GM18909 (cell line): ENCODE measurements around the gene MTHFD1.

Experiments used
- ATAC-seq: cut with Tn5 transposase; IDR thresholded peaks from one replicate; pipeline ENCODE4 v1.9.1; 2021; ENCODE audit warnings: mild to moderate bottlenecking; ENCODE audit not compliant: unreplicated experiment, poor library complexity

Gene MTHFD1

GRCh38 chr14:64478634-64479250, 90.6 kb downstream of the MTHFD1 start:
- ATAC-seq: no peak

GRCh38 chr14:64488590-64489099, 100.5 kb downstream of the MTHFD1 start:
- ATAC-seq: no peak

DNA sequence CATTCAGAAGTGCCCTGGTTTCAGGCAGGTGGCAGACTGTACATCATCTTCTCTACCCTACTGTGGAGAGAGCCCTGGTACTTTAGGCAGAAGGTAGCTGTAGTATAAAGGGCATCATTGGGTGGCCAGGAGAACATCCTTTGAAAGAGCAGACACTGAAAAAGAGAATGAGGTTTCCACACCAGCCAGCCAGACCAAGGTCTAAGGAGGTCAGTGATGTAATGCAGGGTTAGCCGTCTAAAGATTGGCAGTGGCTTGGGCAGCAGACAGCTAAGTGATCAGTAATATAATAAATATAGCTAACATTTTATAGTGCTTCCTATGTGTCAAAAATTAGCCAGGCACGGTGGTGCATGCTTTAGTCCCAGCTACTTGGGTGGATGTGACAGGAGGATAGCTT, 103.5 kb downstream of the MTHFD1 start:
- ATAC-seq: no peak

- ATAC-seq: no peak
Observed at GRCh38 chr14:64493455-64493854, 105.3 kb downstream of the MTHFD1 start.

DNA sequence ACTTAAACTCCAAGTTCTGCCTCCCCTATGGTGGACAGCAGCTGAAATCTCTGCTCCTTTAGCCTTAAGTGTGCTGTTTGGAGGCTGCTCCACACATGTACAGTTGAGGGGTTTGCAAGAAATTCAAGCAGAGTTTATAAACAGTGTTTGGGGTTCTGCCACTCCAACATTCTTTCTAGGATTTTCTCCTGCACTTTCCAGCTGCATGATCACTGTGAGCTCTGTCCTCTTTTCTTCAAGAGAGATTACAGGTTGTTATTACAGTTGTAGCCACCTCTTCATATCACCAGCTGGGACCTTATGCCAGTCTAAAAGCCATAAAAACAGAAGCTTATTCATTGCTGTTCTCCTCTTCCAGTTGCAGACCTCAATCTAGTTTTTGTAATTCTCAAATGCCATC, 107.1 kb downstream of the MTHFD1 start:
- no peak for ATAC-seq

DNA sequence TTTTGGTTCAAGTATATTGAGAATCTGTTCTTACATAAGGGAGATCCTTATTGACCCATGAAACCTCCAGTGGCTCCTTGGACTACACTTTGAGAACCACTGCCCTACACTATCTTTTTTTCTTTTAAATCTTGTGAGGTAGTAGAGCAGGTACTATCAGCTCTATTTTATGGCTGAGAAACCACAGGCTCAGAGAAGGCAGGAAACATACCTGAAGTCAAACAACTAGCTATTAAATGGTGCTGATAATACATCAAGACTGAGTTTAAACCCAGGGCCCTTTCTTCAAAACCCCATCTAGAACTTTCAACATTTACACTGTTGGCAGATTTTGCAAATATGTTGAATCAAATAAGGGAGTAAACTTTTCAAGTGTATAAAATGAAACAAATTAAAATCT, 108.6 kb downstream of the MTHFD1 start:
- no peak for ATAC-seq

DNA sequence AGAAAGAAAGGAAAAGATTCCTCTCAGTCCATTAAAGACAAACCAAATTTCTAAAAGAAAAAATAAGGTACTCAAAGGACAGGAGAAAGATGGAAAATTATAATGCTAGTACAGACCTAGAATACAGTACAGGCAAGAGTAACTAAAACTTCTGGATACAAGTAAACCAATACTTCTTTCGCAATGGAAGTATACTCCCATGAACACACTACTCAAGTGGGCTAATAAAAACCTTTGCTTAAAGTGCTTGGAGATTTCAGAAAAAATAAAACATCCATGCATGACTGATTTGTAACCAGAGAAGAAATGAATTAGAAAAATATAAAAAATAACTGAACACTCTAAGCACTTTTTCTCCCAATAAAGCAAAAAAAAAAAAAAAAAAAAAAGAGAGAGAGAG, 111.9 kb downstream of the MTHFD1 start:
- ATAC-seq: no peak

DNA sequence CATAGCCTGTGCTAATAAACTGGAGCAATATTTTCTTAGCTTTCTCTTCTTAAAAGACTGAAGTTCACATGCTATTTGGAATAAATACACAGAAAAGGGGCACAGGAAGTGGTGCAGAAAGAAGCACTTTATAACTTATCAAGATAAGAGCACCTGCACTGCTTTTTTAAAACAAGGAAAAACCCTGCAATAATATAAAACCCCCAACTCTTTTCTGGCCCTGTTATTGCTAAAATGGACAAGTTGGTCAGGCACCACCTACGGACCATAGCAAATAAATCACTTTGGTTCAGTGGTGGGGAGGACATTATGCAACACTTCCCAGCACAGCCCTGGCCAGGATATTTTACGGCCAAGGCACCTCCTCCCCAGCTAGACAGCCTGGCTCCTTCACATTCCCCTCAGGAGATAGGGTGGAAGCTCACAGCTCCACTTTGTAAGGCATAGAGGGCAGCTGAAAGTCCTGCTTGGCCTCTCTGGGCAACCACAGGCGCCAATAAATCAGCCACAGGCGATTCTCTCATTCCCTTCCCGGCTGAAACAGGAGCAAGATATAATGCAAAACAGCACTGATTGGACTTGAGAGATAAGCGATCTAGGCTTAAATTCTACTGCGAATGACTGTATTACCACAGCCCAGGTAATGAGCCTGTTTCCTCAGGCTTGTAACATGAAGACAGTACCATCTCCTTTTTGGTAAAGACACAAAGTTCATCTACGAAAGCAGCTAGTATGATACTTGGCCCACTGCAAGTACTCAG, 113.4 kb downstream of the MTHFD1 start:
- no peak for ATAC-seq

GRCh38 chr14:64502456-64502855, 114.3 kb downstream of the MTHFD1 start:
- ATAC-seq: no peak

DNA sequence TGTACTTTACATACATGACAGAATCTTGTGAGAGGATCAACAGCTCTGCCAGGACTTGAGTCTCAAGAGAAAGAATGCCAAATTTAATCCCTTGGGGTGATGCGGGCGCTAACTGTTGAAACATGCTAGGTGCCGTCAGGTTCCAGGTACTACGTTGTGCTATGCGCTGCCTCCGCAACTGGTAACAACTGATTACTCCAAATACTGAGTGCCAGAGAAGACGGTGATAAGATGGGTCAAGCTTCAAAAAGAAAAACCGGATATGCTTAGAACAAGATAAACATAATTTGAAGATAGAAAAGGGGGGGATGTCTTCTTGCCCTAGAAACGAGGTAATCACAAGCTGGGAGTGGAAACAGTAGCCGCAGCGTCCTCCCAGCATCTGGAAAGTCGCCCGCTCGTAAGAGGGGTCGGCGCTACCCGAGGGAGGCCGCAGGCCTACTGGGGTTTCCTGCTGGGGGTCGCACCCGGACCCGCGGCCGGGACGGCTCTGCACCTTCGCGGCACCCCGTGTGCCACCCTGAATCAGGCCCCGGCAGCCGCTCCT, 114.8 kb downstream of the MTHFD1 start:
- no peak for ATAC-seq

- peak; percentile 66 for ATAC-seq
Observed at GRCh38 chr14:64503434-64504309, 115.5 kb downstream of the MTHFD1 start, which contains the start of gene ZBTB25. Gene ZBTB25, minus strand, starts transcription at chr14:64503838. Its CDS starts 13,305 bp downstream, at chr14:64490533.

GRCh38 chr14:64504310-64504896, 116.2 kb downstream of the MTHFD1 start, which contains the start of gene ZBTB1:
Gene ZBTB1, plus strand, starts transcription at chr14:64504770. Its CDS starts 16,735 bp downstream, at chr14:64521505.
- ATAC-seq: peak; percentile 25

- peak; percentile 28 for ATAC-seq
Observed at GRCh38 chr14:64504897-64505794, 117.0 kb downstream of the MTHFD1 start.

DNA sequence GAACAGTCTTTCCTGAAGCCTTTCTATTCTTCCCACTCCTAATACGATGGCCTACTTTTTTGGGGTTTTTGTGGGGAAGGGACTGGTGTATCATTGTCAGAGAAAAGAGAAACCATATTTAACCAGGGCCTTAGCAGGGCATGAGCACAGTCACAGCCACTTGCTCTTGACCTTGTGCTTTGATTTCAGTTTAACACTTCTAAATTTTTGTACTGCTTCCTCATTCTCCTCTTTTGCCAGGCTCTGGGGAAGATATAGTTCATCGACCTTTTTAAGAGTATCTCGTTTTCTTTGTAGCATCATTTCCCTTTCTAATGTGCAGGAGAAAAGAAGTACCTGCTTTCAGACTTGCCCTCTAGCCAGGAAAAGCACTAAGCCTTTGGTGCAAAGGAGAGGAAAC, 118.6 kb downstream of the MTHFD1 start:
- ATAC-seq: no peak

DNA sequence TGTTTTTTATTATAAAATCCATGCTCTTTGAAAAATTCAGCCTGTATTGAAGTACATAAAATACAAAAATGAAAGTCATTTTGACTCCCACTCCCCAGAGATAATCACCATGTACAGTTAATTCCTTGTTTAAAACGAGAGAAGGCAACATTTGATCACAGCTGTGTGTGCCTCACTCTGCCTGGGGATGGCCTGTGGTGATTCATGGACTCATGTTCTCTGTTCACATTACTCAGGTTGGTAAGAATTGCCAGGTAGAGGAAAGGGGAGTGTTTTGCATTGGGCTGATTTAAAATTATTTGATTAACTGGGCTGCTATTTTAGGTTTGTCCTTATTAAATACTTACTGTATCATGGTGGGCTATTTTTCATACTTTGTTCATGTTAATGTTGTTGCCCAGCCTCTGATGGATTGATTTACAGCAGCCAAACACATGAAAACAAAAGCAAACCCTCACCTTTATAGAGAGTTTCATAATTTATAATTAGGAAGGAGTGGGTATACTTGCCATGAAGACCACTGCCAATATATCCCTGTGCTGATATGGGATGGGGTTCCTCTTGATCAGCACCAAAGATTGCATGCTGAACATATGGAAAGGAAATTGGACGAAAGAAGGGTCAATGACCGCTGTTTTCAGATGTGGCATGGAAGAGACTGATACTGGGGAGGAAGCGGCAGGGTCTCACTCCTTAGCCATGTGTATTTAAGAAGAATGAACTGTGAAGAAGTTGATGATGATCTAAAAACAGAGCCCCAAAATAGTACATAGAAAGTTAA, 119.4 kb downstream of the MTHFD1 start:
- ATAC-seq: no peak

DNA sequence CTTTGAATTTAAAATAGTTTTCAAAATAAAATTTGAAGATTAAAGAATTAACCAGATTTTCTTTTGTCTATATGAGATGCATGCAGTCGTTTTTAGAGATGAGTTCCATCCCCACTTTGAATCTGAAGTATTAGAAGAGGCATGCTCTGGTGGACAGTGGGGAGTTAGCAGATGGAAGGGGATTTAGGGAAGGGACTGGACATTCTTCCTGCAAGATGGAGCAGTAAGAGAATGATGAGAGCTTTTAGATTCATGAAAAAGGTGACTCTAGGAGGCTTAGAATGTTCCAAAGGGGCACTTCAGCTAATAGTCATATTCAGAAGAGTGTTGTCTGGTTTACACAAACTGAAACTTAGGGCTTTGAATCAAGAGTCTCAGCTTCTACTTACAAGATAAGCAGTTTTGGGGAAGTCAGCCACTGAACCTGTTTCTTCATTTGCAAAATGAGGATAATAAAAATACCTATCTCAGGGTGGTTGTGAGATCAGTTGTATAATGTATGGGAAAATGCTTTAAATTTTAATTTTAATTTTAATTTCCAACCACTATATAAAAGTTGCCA, 120.1 kb downstream of the MTHFD1 start:
- ATAC-seq: no peak

DNA sequence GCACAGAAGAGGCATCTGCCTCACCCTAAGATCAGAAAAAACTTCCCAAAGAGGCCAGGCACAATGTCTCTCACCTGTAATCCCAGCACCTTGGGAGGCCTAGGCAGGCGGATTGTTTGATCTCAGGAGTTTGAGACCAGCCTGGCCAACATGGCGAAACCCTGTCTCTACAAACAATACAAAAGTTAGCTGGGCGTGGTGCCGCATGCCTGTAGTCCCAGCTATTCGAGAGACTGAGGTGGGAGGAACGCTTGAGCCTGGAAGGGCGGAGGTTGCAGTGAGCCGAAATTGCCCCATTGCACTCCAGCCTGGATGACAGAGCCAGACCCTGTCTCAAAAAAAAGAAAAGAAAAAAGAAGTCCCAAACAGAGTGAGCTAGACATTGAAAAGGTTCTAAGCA, 120.9 kb downstream of the MTHFD1 start:
- no peak for ATAC-seq
